ENCODE results near the gene TLL2.

TLL2 gene

DNA sequence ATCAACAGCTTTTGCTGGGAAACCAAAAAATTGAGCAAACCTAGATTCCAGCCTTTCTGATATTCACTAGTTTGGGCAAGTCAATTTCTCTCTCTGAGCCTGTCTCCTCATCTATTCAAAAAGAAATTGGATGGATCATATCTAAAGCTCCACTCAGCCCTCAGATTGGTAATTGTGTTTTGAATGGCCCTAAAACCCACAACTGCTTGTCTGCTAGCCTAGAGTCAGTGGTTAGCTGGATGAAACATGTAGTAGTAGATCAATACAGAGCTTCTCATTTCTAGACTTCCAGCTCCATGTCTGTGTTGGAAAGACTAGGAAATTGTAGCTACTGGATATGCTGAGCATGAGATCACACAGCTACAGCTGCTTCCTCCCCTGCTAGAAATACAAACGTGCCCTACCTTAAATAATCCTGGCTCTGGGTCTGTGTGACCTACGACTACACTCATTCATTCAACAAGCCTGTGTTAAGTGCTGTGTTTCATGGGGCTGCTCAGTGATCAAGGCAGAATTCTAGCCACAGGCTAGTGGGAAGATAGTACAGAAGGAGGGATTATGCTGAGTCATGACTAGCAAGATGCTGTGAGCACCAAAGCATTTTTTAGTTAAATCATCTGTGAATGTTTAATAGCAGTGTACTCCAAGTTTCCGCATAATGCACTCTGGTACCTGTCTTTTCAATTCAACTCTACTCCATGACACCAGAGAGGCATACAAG lies 193.8 kb downstream of the TLL2 start:
- no peak for DNase-seq (ENCODE audit: low read depth)

DNA sequence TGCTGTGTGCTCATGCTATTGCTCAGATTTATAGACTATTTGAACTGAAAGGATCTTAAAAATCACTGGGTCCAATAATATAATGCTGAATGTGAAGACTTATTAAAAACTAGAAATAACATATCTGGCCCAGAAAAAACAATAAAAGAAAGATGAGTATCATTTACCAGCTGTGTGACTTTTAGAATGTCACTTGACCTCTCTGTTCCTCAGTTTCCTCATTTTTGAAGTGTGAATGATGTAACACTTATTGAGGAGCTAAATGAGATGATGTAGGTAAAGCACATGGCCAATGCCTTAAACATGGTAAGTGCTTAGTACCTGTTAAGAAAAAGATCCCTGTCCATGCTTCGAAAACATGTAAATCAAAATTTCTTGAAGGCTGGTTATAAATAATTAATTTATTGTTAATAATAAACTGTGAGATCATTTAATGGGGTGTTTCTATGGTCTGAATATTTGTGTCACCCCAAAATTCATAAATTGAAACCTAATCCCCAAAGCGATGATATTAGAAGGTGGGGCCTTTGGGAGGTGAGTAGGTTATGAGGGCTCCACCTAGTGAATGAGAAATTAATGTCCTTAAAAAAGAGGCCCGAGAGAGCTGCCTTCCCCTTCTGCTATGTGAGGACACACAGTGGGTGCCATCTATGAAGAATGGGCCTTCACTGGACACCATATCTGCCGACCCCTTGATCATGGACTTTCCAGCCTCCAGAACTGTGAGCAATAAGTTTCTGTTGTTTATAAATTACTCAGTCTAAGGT lies 196.5 kb downstream of the TLL2 start:
- no peak for DNase-seq (ENCODE audit: low read depth)
